ENCODE results near the gene PPP1R3F. TPM values are rescaled to one million over a fixed set of nuclear protein-coding genes. Genes with fewer than 3 reads are reported as not detected.
"Not testable (repeated sequence)": the region's sequence is repeated elsewhere in the genome, so short reads cannot be mapped to it uniquely, and the experiment has no call there.

PPP1R3F gene
- total RNA-seq, 1 donor from 2014 or later, result 25.3 TPM

- DNase-seq, result peak; percentile 17
- peak overlapping the region; percentile 57 for H3K4me3 ChIP-seq
- H3K27me3 ChIP-seq (ENCODE audit: low read depth), result no peaks in the 10 kb centered on the region
- H3K36me3 ChIP-seq, result no peaks in the 10 kb centered on the region
- intact Hi-C loops (cut with micrococcal nuclease), result no loop called here
- TF ChIP-seq CTCF (IDR thresholded peaks at IDR 0.05; ENCODE audit: borderline replicate concordance), result no peak
- no peaks in the 10 kb centered on the region for H3K4me1 ChIP-seq
- H3K27ac ChIP-seq (replicated peaks), result peak overlapping the region; percentile 69
- no peaks in the 10 kb centered on the region for H3K9me3 ChIP-seq (replicated peaks)
Measured at GRCh38 chrX:49308604-49309269, 39.1 kb downstream of the PPP1R3F start.

- H3K27me3 ChIP-seq (ENCODE audit: low read depth), result no peaks in the 10 kb centered on the region
- peak overlapping the region; percentile 69 for H3K27ac ChIP-seq (replicated peaks)
- H3K4me3 ChIP-seq, result peak overlapping the region; percentile 57
- TF ChIP-seq CTCF (IDR thresholded peaks at IDR 0.05; ENCODE audit: borderline replicate concordance), result no peak
- DNase-seq, result no peak
- H3K4me1 ChIP-seq, result no peaks in the 10 kb centered on the region
- no peaks in the 10 kb centered on the region for H3K9me3 ChIP-seq (replicated peaks)
- no peaks in the 10 kb centered on the region for H3K36me3 ChIP-seq
- intact Hi-C loops (cut with micrococcal nuclease), result no loop called here
Measured at GRCh38 chrX:49309401-49309981, 39.9 kb downstream of the PPP1R3F start.

- intact Hi-C loops (cut with micrococcal nuclease), result no loop called here
- Histone ChIP-seq H3K27ac (replicated peaks) (no peak overlapping the region), H3K4me3 (no peak overlapping the region), H3K4me1 (no peaks in the 10 kb centered on the region), H3K36me3 (no peaks in the 10 kb centered on the region), H3K9me3 (replicated peaks) (no peaks in the 10 kb centered on the region), H3K27me3 (ENCODE audit: low read depth) (no peaks in the 10 kb centered on the region)
- no peak for TF ChIP-seq CTCF (IDR thresholded peaks at IDR 0.05; ENCODE audit: borderline replicate concordance)
- DNase-seq, result no peak
Measured at GRCh38 chrX:49310371-49310770, 40.8 kb downstream of the PPP1R3F start.

DNA sequence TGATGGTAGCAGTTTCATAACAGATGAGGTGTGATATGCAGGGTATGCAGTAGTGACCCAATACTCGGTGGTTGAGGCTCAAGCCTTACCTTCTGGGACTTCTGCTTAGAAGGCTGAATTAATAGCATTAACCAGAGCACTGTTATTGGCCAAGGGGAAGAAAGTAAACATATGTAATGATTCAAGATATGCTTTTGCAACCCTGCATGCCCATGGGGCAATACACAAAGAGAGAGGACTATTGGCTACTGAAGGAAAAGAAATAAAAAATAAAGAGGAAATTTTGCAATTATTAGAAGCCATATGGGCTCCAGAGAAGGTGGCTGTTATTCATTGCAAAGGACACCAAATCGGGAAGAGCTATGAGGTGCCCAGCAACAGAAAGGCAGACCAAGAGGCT is 42.6 kb downstream of the PPP1R3F start:
- TF ChIP-seq CTCF (IDR thresholded peaks at IDR 0.05; ENCODE audit: borderline replicate concordance), result no peak
- Histone ChIP-seq H3K27me3 (ENCODE audit: low read depth) (no peaks in the 10 kb centered on the region), H3K36me3 (no peaks in the 10 kb centered on the region), H3K4me1 (no peaks in the 10 kb centered on the region), H3K27ac (replicated peaks) (no peak overlapping the region), H3K4me3 (no peak overlapping the region), H3K9me3 (replicated peaks) (no peaks in the 10 kb centered on the region)
- intact Hi-C loops (cut with micrococcal nuclease), result no loop called here
- no peak for DNase-seq

GRCh38 chrX:49316085-49316484 is 46.5 kb downstream of the PPP1R3F start:
- Histone ChIP-seq H3K4me1 (no peaks in the 10 kb centered on the region), H3K4me3 (no peak overlapping the region), H3K27ac (replicated peaks) (no peak overlapping the region), H3K9me3 (replicated peaks) (no peaks in the 10 kb centered on the region), H3K36me3 (no peaks in the 10 kb centered on the region), H3K27me3 (ENCODE audit: low read depth) (no peaks in the 10 kb centered on the region)
- TF ChIP-seq CTCF (IDR thresholded peaks at IDR 0.05; ENCODE audit: borderline replicate concordance), result no peak
- DNase-seq, result no peak
- intact Hi-C loops (cut with micrococcal nuclease), result no loop called here

GRCh38 chrX:49321737-49322136 is 52.1 kb downstream of the PPP1R3F start, which contains the start of gene GAGE12J:
Gene GAGE12J, plus strand, starts transcription at chrX:49322037. Its CDS starts 1,157 bp downstream, at chrX:49323194.
- H3K27ac ChIP-seq (replicated peaks); H3K9me3 ChIP-seq (replicated peaks); H3K27me3 ChIP-seq (ENCODE audit: low read depth); H3K36me3 ChIP-seq; DNase-seq; intact Hi-C loops (cut with micrococcal nuclease); H3K4me1 ChIP-seq; H3K4me3 ChIP-seq: not testable (repeated sequence)

DNA sequence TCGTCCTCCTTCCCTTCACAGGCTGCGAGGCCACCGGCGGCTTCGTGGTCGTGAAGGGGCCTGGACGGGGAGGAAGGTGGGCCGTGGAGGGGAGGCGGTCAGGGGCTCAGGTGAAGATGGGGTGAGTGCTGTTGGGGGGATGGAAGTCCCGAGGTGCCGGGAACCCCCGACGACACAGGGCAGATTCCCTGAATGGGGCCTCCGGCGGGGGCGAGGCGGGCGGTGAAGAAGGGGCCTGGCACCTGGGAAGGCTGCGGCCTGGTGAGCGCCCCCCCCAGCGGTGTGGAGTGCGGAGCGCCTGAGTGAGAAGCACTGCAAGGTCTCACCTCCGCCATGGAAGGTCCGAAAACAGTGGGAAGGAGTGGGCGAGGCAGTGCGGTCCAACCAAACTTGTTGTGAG is 52.7 kb downstream of the PPP1R3F start:
- H3K4me1 ChIP-seq; H3K36me3 ChIP-seq; intact Hi-C loops (cut with micrococcal nuclease); H3K27me3 ChIP-seq (ENCODE audit: low read depth); H3K27ac ChIP-seq (replicated peaks); DNase-seq; H3K9me3 ChIP-seq (replicated peaks); H3K4me3 ChIP-seq: not testable (repeated sequence)

GRCh38 chrX:49323735-49324134 is 54.1 kb downstream of the PPP1R3F start:
- not testable (repeated sequence) for DNase-seq

GRCh38 chrX:49330421-49330820 is 60.8 kb downstream of the PPP1R3F start:
- H3K27ac ChIP-seq (replicated peaks); H3K36me3 ChIP-seq; H3K4me1 ChIP-seq; H3K4me3 ChIP-seq; H3K9me3 ChIP-seq (replicated peaks); intact Hi-C loops (cut with micrococcal nuclease); H3K27me3 ChIP-seq (ENCODE audit: low read depth); DNase-seq: not testable (repeated sequence)

More at GRCh38 chrX:49323735-49324134, 54.1 kb downstream of the PPP1R3F start:
- H3K27ac ChIP-seq (replicated peaks); H3K27me3 ChIP-seq (ENCODE audit: low read depth); intact Hi-C loops (cut with micrococcal nuclease); H3K9me3 ChIP-seq (replicated peaks); H3K36me3 ChIP-seq; H3K4me1 ChIP-seq; H3K4me3 ChIP-seq: not testable (repeated sequence)
